ENCODE data around the gene MAGEA3.
"Not testable (repeated sequence)": the region's sequence is repeated elsewhere in the genome, so short reads cannot be mapped to it uniquely, and the experiment has no call there.

MAGEA3 gene, protein sequence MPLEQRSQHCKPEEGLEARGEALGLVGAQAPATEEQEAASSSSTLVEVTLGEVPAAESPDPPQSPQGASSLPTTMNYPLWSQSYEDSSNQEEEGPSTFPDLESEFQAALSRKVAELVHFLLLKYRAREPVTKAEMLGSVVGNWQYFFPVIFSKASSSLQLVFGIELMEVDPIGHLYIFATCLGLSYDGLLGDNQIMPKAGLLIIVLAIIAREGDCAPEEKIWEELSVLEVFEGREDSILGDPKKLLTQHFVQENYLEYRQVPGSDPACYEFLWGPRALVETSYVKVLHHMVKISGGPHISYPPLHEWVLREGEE

DNA sequence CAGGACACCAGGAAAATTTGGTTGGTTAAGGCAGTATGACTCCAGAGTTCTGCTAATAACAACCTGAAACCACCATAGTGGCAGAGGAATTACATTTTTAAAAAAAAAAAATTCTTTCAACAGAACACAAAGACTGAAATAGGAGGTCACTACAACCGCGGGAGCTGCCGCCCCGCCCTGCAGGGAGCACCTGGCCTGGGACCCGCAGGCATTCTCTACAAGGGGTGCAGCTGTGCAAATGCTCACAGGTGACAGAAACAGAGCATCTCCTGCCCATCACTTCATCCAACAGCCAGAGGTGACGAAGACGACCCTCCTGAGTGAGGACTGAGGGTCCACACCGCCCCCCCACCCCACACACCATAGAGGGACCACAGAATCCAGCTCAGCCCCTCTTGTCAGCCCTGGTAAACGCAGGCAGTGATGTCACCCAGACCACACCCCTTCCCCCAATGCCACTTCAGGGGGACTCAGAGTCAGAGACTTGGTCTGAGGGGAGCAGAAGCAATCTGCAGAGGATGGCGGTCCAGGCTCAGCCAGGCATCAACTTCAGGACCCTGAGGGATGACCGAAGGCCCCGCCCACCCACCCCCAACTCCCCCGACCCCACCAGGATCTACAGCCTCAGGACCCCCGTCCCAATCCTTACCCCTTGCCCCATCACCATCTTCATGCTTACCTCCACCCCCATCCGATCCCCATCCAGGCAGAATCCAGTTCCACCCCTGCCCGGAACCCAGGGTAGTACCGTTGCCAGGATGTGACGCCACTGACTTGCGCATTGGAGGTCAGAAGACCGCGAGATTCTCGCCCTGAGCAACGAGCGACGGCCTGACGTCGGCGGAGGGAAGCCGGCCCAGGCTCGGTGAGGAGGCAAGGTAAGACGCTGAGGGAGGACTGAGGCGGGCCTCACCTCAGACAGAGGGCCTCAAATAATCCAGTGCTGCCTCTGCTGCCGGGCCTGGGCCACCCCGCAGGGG, at the start of gene MAGEA3:
TSS of gene MAGEA3 (plus strand) at position 843 of the 980 bp plus-strand sequence. CDS start 2,039 bp downstream, outside the sequence.
- not testable (repeated sequence) for DNase-seq

DNA sequence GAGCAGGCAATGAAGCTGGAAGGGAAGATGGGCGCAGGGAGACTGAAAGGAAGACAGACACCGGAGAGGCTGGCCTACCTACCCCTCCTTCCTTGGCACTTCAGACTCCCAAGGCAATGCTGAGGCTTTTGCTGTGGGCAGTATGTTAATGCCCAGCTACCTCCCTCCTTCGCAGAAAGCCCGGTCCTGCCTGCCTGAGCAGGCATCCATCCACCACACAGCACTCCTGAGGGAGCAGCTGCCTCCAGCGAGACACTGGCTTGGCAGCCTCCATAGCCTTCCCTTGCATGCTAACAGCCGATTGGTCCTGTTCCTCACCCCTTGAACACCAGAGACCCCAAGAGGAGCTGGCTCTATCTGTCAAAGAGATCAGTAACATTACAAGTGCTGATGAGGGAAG, 46.5 kb upstream of the MAGEA3 start:
- no peak for DNase-seq

DNA sequence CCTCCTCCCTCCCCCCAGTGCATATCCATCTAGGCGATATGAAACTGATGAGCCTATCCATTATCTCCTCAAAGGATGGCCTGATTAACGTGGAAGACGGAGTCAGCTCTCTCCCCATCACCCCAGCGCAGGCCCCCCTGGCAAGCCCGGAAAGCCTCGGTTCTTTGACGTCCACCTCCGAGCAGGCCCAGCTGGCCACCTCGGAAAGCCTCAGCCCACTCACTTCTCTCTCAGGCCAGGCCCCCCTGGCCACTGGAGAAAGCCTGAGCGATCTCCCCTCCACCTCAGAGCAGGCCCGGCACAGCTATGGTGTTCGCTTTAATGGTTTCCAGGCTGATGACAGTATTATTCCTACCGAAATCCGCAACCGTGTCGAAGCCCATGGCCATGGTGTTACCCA, 46.1 kb upstream of the MAGEA3 start:
- DNase-seq, result no peak

DNA sequence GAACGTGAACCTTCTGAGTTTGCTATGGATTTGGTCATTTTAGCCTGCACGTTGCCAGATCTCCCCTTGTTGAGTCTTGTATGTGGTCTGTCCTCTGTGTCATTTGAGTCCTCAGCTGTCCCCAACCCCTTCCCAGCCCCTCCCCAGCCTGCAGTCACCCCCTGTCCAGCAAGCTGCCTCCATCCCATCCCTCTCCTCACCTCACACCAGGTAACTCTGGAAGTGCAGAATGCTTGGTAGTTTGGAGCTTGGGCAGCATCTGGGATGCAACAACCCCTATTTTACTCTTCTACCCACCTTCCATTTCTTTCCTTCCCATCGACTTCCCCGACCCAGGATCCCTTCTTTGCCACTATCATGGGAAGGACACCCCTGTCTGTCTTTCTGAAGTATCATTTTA, 42.5 kb upstream of the MAGEA3 start:
- DNase-seq, result no peak

DNA sequence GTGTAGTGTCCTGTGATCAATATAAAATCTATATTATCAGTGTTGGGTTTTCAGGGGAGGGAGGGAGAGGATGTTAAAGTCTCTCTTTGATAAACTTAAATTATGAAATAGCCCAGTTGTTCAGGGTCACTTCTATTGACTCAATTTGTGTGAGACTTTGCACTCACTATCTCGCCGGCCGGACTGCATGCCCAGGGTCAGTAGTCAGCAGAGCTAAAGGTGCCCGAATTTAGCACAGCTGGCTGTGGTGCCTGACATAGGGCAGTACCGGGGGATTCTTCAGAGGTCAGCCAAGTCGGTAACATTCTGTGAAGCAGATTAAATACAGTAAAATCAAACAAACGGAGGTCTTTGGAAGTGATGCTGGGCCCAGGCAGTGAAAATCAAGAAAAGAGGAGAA, 41.7 kb upstream of the MAGEA3 start:
- no peak for DNase-seq

DNA sequence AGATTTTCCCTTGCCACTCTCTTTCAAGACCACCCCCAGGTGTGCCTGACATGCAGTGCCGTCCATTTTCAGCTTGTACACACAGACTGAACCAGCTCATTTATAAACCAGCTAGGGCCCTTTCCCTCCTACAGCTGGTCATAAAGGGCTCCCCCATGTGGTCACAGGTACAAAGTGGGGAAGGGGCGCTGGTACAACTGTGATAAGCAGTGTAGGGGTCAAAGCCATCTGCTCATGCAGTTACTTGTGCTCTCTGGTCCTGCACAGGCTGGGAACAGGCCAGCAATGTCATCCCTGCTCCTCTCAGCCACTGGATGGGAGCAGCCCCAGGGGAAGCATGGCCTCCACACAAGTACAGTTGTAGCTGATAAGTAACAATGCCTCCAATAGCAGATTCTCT, 40.3 kb upstream of the MAGEA3 start:
- DNase-seq, result no peak

DNA sequence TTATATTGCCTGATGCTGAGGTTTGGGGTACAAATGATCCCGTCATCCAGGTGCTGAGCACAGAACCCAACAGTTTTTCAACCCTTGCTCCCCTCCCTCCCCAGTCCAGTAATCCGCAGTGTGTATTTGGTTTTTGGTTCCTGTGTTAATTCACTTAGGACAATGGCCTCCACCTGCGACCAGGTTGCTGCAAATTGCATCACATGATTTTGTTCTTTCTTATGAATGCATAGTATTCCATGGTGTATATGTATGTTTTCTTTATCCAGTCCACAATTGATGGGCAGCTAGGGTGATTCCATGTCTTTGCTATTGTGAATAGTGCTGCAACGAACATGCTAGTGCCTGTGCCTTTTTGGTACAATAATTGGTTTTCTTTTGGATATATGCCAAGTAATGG, 35.5 kb upstream of the MAGEA3 start:
- no peak for DNase-seq

DNA sequence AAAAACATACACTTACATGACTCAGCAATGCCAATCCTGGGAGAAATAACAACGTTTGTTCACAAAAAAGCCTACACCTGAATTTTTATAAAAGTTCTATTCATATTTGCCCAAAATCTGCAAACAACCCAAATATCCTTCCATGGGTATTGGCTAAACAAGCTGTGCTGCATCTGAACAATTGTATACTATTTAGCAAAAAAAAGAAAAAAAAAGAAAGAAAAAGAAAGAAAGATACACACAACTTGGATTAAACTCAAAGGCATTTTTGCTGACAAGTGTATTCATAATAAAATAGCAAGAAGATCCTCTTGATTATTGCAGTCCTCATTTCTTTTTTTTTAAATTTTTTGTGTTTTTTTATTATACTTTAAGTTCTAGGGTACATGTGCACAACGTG, 24.5 kb upstream of the MAGEA3 start:
- no peak for DNase-seq

DNA sequence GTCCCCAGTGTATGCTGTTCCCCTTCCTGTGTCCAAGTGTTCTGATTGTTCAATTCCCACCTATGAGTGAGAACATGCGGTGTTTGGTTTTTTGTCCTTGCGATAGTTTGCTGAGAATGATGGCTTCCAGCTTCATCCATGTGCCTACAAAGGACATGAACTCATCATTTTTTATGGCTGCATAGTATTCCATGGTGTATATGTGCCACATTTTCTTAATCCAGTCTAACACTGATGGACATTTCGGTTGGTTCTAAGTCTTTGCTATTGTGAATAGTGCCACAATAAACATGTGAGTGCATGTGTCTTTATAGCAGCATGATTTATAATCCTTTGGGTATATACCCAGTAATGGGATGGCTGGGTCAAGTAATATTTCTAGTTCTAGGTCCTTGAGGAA, 23.9 kb upstream of the MAGEA3 start:
- not testable (repeated sequence) for DNase-seq

DNA sequence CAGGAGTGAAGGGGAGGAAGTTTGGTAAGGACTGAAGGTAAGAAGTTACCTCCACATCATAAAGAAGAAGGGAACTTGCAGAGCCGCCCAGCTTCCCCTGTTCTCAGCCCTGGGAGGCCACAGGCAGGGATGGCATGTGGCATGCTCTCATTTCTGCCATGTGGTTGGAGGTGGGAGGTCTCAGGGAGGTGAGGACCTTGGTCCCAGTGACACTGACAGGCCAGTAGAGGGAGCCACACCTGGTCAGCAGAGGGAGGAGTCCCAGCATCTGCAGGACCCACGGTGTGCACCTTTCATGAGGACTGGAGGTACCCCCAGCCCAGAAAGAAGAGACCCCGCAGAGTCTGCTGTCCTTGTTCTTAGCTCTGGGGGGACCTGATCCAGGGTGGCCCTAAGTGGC, 17.6 kb upstream of the MAGEA3 start:
- DNase-seq, result not testable (repeated sequence)

DNA sequence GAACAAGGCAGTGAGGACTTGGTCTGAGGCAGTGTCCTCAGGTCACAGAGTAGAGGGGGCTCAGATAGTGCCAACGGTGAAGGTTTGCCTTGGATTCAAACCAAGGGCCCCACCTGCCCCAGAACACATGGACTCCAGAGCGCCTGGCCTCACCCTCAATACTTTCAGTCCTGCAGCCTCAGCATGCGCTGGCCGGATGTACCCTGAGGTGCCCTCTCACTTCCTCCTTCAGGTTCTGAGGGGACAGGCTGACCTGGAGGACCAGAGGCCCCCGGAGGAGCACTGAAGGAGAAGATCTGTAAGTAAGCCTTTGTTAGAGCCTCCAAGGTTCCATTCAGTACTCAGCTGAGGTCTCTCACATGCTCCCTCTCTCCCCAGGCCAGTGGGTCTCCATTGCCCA, 1.8 kb downstream of the MAGEA3 start:
- DNase-seq, result not testable (repeated sequence)

DNA sequence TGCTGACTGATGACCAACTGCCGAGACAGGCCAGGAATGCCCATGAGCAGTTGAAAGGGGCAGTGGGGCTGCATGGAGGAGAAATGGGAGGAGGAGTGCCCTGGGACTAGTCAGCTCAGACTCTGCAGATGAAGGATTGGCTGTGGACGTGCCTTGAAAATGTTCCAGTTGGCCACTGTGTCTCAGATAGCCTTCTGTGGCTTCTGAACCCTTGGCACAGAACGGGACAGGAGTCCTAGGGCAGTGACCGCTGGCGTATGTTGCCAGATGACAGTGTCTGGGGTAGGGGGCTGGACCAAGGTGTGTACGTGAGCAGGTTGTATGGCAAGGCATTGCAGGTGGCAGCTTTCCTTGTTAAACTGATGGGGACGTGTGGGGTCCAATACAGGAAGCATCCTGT, 7.9 kb downstream of the MAGEA3 start:
- DNase-seq, result not testable (repeated sequence)

DNA sequence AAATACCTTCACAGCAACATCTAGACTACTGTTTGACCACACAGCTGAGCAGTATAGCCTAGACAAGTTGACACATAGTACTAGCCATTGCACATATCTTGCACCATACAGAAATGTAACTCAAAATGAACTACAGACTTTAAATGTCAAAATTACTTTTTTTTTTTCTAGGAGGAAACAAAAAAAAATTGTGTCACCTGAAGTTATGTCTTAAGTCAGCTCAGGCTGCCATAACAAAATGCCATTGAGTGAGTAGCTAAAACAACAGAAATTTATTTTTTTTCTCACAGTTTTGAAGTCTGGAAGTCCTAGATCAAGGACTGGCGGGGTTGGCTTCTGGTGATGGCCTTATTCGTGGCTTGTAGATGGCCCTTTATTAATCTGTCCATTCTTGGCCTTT, 10.6 kb downstream of the MAGEA3 start, which contains the start of gene CSAG2:
TSS of gene CSAG2 (minus strand) at position 101 of the 400 bp plus-strand sequence. CDS start 161 bp downstream, outside the sequence.
- DNase-seq, result not testable (repeated sequence)

DNA sequence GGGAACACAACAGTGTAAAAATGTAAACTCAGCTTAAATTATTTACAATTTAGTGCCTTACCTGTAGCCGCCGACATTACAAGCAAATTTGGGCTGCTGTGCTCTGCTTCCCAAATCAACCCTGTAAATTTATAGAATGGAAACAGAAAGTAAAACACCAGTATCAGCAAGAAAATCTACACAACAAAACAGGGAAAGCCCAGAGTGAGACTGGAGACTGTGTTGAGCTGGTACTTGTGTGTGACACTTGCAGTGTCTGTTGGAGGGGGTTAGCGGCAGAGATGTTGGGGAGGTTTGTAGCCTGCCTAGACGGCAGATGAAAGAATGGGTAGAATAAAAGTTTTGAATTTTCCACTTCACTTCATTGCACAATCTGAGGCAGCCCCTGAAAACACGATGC, 14.6 kb downstream of the MAGEA3 start:
- not testable (repeated sequence) for DNase-seq

DNA sequence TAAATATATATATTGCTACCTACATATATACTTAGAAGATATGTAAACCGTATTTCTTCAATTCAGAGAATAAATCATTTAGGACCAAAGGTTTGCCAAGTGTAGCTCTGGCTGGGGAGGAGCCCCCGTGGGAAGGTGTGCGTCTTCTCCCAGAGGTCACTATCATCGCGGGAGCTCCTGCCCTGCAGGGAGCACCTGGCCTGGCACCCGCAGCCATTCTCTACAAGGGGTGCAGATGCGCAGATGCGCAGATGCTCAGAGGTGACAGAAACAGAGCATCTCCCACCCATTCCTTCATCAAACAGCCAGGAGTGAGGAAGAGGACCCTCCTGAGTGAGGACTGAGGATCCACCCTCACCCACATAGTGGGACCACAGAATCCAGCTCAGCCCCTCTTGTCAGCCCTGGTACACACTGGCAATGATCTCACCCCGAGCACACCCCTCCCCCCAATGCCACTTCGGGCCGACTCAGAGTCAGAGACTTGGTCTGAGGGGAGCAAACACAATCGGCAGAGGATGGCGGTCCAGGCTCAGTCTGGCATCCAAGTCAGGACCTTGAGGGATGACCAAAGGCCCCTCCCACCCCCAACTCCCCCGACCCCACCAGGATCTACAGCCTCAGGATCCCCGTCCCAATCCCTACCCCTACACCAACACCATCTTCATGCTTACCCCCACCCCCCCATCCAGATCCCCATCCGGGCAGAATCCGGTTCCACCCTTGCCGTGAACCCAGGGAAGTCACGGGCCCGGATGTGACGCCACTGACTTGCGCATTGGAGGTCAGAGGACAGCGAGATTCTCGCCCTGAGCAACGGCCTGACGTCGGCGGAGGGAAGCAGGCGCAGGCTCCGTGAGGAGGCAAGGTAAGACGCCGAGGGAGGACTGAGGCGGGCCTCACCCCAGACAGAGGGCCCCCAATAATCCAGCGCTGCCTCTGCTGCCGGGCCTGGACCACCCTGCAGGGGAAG, 15.5 kb downstream of the MAGEA3 start, which contains the start of gene MAGEA2B:
TSS of gene MAGEA2B (plus strand) at position 814 of the 973 bp plus-strand sequence. CDS start 2,479 bp downstream, outside the sequence.
- DNase-seq, result not testable (repeated sequence)

DNA sequence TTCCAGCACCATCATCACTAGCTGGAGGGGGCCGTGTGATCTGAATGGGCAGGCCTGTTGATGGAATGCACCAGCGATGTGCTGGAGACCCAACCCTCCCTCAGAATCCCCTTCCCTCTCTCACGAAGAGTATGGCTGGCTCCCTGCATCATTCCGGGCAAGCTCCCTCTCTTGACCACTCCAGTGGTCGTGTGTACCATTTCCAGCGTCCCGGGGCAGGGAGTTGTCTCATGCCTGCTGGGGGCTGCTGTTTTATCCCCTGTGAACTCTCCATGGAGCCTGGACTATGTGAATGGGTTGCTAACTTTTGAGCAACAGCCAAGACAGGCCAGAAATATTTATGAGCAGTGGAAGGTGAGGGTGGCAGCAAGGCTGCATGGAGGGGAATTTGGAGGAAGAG, 26.8 kb downstream of the MAGEA3 start:
- no peak for DNase-seq

DNA sequence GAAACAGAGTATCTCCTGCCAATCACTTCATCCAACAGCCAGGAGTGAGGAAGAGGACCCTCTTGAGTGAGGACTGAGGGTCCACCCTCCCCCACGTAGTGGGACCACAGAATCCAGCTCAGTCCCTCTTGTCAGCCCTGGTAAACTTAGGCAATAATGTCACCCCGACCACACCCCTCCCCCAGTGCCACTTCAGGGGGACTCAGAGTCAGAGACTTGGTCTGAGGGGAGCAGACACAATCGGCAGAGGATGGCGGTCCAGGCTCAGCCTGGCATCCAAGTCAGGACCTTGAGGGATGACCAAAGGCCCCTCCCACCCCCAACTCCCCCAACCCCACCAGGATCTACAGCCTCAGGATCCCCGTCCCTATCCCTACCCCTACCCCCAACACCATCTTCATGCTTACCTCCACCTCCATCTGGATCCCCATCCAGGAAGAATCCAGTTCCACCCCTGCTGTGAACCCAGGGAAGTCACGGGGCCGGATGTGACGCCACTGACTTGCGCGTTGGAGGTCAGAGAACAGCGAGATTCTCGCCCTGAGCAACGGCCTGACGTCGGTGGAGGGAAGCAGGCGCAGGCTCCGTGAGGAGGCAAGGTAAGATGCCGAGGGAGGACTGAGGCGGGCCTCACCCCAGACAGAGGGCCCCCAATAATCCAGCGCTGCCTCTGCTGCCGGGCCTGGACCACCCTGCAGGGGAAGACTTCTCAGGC, 34.8 kb downstream of the MAGEA3 start, which contains the start of the genes CSAG1 and MAGEA12:
TSS of gene CSAG1 (minus strand) at position 461 of the 715 bp plus-strand sequence. CDS start 1,261 bp downstream, outside the sequence.
TSS of gene MAGEA12 (plus strand) at position 497 of the 715 bp plus-strand sequence. CDS start 2,405 bp downstream, outside the sequence.
- no peak for DNase-seq

DNA sequence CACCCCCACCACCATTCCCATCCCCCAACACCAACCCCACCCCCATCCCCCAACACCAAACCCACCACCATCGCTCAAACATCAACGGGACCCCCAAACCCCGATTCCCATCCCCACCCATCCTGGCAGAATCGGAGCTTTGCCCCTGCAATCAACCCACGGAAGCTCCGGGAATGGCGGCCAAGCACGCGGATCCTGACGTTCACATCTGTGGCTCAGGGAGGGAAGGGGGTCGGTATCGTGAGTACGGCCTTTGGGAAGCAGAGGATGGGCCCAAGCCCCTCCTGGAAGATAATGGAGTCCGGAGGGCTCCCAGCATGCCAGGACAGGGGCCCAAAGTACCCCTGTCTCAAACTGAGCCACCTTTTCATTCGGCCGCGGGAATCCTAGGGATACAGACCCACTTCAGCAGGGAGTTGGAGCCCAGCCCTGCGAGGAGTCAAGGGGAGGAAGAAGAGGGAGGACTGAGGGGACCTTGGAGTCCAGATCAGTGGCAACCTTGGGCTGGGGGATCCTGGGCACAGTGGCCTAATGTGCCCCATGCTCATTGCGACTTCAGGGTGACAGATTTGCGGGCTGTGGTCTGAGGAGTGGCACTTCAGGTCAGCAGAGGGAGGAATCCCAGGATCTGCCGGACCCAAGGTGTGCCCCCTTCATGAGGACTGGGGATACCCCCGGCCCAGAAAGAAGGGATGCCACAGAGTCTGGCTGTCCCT, 35.7 kb downstream of the MAGEA3 start:
- not testable (repeated sequence) for DNase-seq

DNA sequence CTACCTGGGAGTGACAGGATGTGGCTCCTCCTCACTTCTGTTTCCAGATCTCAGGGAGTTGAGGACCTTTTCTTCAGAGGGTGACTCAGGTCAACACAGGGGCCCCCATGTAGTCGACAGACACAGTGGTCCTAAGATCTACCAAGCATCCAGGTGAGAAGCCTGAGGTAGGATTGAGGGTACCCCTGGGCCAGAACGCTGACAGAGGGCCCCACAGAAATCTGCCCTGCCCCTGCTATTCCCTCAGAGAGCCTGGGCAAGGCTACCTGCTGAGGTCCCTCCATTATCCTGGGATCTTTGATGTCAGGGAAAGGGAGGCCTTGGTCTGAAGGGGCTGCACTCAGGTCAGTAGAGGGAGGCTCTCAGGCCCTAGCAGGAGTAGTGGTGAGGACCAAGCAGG, 36.5 kb downstream of the MAGEA3 start:
- no peak for DNase-seq

DNA sequence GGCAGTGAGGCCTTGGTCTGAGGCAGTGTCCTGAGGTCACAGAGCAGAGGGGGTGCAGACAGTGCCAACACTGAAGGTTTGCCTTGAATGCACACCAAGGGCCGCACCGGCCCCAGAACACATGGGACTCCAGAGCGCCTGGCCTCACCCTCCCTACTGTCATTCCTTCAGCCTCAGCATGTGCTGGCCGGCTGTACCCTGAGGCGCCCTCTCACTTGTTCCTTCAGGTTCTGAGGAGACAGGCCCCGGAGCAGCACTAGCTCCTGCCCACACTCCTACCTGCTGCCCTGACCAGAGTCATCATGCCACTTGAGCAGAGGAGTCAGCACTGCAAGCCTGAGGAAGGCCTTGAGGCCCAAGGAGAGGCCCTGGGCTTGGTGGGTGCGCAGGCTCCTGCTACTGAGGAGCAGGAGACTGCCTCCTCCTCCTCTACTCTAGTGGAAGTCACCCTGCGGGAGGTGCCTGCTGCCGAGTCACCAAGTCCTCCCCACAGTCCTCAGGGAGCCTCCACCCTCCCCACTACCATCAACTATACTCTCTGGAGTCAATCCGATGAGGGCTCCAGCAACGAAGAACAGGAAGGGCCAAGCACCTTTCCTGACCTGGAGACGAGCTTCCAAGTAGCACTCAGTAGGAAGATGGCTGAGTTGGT, 37.4 kb downstream of the MAGEA3 start:
- no peak for DNase-seq
